ENCODE data around the gene B3GALT2.
A peak's percentile ranks its signal among the peaks of the same experiment; 100 is the strongest.
"Not testable (repeated sequence)": the region's sequence is repeated elsewhere in the genome, so short reads cannot be mapped to it uniquely, and the experiment has no call there.

Gene B3GALT2, protein sequence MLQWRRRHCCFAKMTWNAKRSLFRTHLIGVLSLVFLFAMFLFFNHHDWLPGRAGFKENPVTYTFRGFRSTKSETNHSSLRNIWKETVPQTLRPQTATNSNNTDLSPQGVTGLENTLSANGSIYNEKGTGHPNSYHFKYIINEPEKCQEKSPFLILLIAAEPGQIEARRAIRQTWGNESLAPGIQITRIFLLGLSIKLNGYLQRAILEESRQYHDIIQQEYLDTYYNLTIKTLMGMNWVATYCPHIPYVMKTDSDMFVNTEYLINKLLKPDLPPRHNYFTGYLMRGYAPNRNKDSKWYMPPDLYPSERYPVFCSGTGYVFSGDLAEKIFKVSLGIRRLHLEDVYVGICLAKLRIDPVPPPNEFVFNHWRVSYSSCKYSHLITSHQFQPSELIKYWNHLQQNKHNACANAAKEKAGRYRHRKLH

DNA sequence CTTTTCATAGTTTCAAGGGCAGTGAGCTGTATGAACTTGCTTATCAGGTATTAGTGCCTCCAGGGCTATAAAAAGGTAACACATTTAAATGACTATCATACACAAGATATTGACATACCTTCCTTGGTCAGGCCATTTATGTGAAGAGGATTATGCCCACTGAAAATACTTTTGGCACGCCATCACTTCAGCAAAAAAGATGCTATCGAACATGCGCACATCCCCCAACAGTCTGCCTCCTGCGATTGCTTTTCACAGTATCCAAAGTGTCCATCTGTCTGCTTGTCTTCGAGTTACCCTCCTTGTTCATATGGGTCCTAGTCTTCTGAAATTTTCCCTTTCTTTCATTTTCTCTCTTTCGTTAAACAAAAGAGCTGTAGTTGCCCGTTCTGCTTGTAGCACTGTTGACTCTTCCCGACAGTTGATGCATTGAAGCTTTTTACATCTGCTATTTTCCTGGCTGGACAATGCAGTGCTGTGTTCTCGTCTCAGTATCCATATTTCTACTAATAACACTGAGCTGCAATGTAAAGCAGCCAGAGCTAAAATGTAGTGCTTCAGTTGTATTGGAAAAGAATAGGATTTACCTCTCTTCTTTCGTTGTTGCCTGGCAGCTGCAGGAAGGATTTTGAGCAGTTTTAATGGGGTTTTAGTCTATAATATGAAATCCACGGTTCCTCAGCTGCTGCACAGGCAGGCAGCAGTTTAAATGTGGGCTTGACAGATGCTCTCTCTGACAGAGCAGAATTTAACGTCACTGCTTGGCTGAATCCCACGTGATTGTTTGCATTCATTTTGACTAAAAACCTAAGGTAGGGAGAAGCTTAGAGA, at the start of gene B3GALT2:
B3GALT2 (minus strand) TSS at position 713 of the 831 bp plus-strand sequence. CDS start 5,051 bp downstream, outside the sequence.
- peak; percentile 51 for DNase-seq (ENCODE audit: low read depth, low spot score)

GRCh38 chr1:193234530-193234929, 48.1 kb upstream of the B3GALT2 start:
- no peak for DNase-seq (ENCODE audit: low read depth, low spot score)

DNA sequence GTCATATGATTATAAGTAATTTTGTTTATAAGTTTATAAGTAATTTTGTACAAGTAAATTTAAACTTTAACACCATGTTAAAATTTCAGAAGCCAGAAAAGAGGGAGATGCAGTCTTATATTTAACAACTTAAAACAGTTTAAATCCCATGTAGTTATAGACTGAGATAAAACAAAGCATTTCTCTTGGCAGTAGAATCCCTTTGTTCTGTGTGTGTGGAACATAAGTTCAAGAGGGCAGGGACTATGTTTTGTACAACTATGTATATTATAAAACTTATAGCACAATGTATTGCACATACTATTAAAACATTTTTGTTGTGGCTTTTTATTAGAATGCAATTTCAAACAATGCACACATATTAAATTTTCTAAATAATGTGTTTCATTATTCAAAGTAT, 44.7 kb upstream of the B3GALT2 start:
- DNase-seq (ENCODE audit: low read depth, low spot score), result not testable (repeated sequence)

DNA sequence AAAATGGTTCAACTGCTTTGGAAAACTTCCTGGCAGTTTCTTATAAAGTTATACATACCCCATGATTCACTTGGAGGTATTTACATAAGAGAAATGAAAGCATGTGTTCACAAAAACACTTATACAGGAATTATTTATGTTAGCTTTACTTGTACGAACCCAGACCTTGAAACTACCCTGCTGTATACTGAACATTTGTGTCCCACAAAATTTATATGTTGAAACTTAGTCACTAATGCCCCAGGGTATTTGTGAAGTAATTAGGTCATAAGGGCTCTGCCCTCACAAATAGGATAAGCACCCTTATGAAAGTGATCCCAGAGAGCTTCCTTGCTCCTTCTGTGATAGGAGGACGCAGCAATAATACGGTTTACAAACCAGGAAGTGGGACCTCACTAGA, 42.7 kb upstream of the B3GALT2 start:
- no peak for DNase-seq (ENCODE audit: low read depth, low spot score)

DNA sequence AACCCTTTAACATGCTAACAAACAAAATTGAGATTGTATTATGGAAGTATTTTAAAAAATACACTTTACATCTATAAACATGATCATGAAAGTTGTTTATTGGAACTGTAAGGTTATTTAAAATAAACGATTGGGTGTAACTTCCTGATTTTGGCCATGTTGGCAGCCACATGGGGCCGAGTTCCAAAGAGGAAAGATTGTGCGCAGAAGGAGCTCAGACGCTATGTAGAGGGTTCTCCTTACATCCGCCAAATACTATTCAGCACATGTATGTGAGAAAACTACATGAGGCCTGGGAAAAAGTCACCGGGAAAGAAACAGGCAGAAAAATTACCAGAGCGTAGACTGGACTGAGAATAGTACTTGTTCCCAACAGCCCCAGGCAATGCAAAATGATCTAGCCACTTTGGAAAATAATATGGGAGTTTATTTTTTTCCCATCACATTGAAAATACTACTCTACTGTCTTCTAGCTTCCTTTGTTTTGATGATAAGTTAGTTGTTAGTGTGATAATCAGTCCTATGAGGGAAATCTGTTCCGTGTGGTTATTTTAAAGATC, 35.7 kb upstream of the B3GALT2 start:
- DNase-seq (ENCODE audit: low read depth, low spot score), result no peak

- peak; percentile 43 for DNase-seq (ENCODE audit: low read depth, low spot score)
Observed at GRCh38 chr1:193221651-193222050, 35.2 kb upstream of the B3GALT2 start.

GRCh38 chr1:193219391-193219790, 33.0 kb upstream of the B3GALT2 start:
- DNase-seq (ENCODE audit: low read depth, low spot score), result no peak

GRCh38 chr1:193216920-193217319, 30.5 kb upstream of the B3GALT2 start:
- DNase-seq (ENCODE audit: low read depth, low spot score), result no peak

DNA sequence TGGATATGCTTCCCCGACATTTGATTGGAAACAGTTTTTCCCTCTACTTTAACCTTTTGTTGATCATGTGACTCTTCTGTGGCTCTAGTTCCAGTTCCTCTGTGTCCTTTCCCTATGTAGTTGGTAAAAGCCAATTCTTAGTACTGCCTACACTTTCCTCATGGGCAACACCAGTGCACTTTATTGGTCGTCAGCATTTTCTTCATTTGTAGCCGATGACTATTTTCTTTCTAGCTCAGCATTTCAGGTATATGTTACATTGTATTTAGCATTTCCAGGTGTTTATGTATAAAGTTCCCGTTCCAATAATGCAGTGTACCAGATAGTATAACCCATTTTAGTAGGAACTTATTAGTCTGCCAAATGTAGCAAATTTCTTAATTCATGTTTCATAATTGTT, 27.6 kb upstream of the B3GALT2 start:
- DNase-seq (ENCODE audit: low read depth, low spot score), result no peak

DNA sequence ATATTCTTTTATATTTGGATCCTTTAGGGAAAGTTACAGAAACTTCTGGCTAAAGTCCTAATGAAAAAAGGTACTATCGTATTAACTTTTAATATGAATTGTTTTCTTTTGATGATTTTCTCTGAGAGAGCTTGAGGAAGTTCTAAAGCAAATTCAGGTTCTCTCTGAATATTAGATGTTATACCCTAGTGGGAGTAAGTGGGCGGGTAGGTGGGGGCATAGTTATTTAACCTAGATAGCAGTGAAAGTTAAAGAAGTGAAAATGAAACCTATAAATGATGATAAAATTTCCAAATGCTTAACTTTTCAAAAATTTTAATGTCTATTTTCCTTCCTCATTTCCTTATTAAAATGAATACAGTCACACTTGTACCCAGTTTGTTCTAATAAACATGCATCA, 26.2 kb upstream of the B3GALT2 start:
- no peak for DNase-seq (ENCODE audit: low read depth, low spot score)

DNA sequence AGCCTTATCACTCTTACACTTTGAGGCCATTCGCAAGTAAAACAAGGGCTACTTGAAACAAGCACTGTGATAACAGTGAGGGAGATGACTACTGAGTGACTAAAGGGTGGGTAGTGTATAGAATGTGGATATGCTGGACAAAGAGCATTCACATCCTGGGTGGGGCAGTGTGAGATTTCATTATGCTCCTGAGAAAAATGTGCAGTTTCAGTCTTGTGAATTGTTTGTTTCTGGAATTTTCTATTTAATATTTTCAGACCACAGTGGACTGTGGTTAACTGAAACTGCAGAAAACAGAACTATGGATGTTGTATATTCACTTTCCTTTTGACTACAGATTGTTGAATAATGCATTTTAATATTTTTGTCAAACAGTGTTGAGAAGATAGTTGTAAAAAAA, 25.1 kb upstream of the B3GALT2 start:
- DNase-seq (ENCODE audit: low read depth, low spot score), result peak; percentile 59

- no peak for DNase-seq (ENCODE audit: low read depth, low spot score)
Observed at GRCh38 chr1:193210996-193211395, 24.6 kb upstream of the B3GALT2 start.

DNA sequence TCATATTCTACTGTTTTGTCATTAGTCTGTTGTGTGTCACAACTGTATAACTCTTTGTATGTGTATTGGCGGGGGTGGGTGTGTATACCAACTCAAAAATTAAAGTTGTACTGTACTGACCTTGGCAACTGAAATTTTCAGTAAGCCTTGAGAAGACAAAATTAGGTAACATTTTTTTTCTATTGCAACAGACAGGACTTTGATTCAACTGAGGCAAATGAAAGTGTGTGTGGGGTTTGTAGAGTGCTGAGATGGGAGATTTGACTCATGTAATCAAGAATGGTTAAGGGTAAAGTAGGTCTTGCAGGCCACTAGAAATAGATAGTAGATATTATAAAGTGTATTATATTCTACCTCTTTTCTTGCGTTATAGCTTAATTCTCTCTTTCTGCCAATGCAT, 14.6 kb upstream of the B3GALT2 start:
- DNase-seq (ENCODE audit: low read depth, low spot score), result no peak

DNA sequence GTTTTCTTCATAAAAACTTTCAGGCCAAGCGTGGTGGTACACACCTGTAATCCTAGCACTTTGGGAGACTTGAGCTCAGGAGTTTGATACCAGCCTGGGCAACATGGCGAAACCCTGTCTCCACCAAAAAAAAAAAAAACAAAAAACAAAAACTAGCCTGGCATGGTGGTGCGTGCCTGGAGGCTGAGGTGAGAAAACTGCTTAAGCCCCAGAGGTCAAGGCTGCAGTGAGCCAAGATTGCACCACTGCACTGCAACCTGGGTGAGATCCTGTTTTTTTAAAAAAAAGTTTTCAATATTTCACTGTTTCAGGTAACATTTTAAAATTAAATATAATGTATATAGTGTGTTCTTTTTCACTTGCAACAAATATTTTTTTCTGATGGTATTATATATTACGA, 13.5 kb upstream of the B3GALT2 start:
- no peak for DNase-seq (ENCODE audit: low read depth, low spot score)

DNA sequence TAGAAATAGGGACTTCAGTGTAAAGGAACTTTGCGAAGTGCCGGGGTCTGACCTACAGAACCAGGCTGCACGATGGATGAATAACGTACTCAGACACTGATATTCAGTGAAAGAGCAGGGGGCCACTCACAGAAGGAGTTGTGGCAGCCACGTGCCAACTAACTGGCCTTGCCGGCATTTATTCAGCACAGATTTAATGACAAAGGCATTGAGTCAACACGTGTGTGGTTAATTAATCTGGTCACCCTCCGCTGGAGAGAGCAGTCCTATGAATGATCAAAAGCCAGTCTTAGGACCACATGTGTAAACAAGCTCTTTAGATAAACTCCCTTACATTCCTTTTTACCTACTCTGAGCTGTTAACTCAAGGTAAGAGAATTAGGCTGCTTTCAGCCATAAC, 6.2 kb upstream of the B3GALT2 start:
- no peak for DNase-seq (ENCODE audit: low read depth, low spot score)

- peak; percentile 42 for DNase-seq (ENCODE audit: low read depth, low spot score)
Observed at GRCh38 chr1:193190096-193190744, 3.8 kb upstream of the B3GALT2 start.

GRCh38 chr1:193189442-193190095, 3.2 kb upstream of the B3GALT2 start:
- no peak for DNase-seq (ENCODE audit: low read depth, low spot score)

DNA sequence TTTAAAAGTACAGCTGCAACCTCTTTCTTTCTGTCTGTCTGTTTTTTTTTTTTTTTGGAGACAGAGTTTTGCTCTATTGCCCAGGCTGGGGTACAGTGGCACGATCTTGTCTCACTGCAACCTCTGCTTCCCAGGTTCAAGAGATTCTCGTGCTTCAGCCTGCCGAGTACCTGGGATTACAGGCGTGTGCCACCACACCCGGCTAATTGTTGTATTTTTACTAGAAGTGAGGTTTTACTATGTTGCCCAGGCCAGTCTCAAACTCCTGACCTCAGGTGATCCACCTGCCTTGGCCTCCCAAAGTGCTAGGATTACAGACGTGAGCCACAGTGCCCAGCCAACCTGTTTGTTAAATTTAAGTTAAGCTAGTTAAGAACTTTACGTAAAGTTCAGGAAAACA, 2.5 kb upstream of the B3GALT2 start:
- DNase-seq (ENCODE audit: low read depth, low spot score), result not testable (repeated sequence)

DNA sequence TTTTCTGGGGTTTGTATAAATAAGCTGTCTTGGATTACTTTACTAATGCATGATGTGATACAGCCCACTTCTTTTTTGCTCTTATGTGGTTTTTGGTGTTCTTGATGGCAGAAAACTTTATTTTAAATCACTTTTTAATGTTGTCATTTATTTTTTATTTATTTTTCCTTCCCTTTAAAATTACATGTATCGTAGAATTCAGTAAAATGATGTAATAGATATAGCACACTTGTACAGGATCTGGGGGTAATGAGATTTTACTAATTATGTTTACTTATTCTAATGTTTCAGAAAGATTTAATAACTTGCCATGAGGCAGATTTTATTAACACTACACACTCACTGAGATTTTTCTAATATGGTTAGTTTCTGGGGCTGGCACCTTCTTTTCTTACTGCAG, 701 bp upstream of the B3GALT2 start:
- no peak for DNase-seq (ENCODE audit: low read depth, low spot score)

GRCh38 chr1:193185211-193185610, 1.2 kb downstream of the B3GALT2 start:
- DNase-seq (ENCODE audit: low read depth, low spot score), result no peak

- DNase-seq (ENCODE audit: low read depth, low spot score), result no peak
Observed at GRCh38 chr1:193184776-193185175, 1.6 kb downstream of the B3GALT2 start.

Data from astrocyte of the hippocampus (primary cell).